RWPE1 (cell line): ENCODE measurements around the gene MDK.

Source experiments
- CTCF ChIA-PET: fragments of 350-600 bp; sonication (Branson Sonifier 250); formaldehyde crosslinking; extraction: SDS; loops from one replicate; lab custom pipeline; 2021; lab: Yijun Ruan, JAX
- POLR2A ChIA-PET: fragments of 400-600 bp; formaldehyde crosslinking; extraction: SDS; loops from one replicate; lab custom pipeline; 2020; ENCODE audit warnings: antibody characterized with exemption; ENCODE audit not compliant: low non-redundant PET; lab: Yijun Ruan, JAX
- DNase-seq: peaks from one replicate; pipeline ENCODE4 v3.0.0; 2012; ENCODE audit warnings: low spot score
- H3K27ac ChIP-seq: fragments of 450-650 bp; 2 replicates; pipeline ENCODE4 v1.5.1; 2017
- TF ChIP-seq, protein P1 (sequence below): fragments of 450-650 bp; conservative IDR thresholded peaks from 2 replicates; pipeline ENCODE4 v1.5.1; 2017; ENCODE audit warnings: low read depth, mild to moderate bottlenecking

MDK gene

GRCh38 chr11:46352063-46352841, 29.2 kb upstream of the MDK start:
- ChIA-PET POLR2A (interaction anchor here (1.2 kb wide), 1 partner anchor 109 kb away, joined by 4 read pairs; no protein-coding TSS in a partner anchor), CTCF (interaction anchor here (0.5 to 2.1 kb wide), 13 partner anchors 10 to 506 kb away, joined by 3 to 20 read pairs (median 4); partner anchors contain the start of gene CHRM4)
- no peak for DNase-seq
- TF ChIP-seq, protein P1, sequence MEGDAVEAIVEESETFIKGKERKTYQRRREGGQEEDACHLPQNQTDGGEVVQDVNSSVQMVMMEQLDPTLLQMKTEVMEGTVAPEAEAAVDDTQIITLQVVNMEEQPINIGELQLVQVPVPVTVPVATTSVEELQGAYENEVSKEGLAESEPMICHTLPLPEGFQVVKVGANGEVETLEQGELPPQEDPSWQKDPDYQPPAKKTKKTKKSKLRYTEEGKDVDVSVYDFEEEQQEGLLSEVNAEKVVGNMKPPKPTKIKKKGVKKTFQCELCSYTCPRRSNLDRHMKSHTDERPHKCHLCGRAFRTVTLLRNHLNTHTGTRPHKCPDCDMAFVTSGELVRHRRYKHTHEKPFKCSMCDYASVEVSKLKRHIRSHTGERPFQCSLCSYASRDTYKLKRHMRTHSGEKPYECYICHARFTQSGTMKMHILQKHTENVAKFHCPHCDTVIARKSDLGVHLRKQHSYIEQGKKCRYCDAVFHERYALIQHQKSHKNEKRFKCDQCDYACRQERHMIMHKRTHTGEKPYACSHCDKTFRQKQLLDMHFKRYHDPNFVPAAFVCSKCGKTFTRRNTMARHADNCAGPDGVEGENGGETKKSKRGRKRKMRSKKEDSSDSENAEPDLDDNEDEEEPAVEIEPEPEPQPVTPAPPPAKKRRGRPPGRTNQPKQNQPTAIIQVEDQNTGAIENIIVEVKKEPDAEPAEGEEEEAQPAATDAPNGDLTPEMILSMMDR, result peak; percentile 69
- peak overlapping the region; percentile 63 for H3K27ac ChIP-seq

- no peak for DNase-seq
- H3K27ac ChIP-seq, result peak overlapping the region; percentile 63
- TF ChIP-seq, protein P1, result no peak
- POLR2A ChIA-PET, result interaction anchor here (0.5 kb wide), 1 partner anchor 15 kb away, joined by 3 read pairs; no protein-coding TSS in a partner anchor
- CTCF ChIA-PET, result interaction anchor here (0.7 to 2.1 kb wide), 4 partner anchors 11 to 108 kb away, joined by 4 to 11 read pairs (median 4); no protein-coding TSS in a partner anchor
Measured at GRCh38 chr11:46353698-46354097, 27.8 kb upstream of the MDK start.

GRCh38 chr11:46356924-46357482, 24.5 kb upstream of the MDK start:
- DNase-seq, result peak; percentile 77
- POLR2A ChIA-PET, result no interaction called here
- H3K27ac ChIP-seq, result peak overlapping the region; percentile 75

GRCh38 chr11:46357483-46357936, 24.0 kb upstream of the MDK start:
- peak overlapping the region; percentile 75 for H3K27ac ChIP-seq
- no peak for DNase-seq
- ChIA-PET CTCF (interaction anchor here (0.7 to 1.5 kb wide), 3 partner anchors 9 to 118 kb away, joined by 4 to 6 read pairs (median 5); no protein-coding TSS in a partner anchor), POLR2A (no interaction called here)
- TF ChIP-seq, protein P1, result no peak

More at GRCh38 chr11:46356924-46357482, 24.5 kb upstream of the MDK start:
- CTCF ChIA-PET, result interaction anchor here (0.6 to 1.5 kb wide), 4 partner anchors 10 to 117 kb away, joined by 3 to 6 read pairs (median 4); partner anchors contain the start of gene DGKZ
- TF ChIP-seq, protein P1, result no peak

DNA sequence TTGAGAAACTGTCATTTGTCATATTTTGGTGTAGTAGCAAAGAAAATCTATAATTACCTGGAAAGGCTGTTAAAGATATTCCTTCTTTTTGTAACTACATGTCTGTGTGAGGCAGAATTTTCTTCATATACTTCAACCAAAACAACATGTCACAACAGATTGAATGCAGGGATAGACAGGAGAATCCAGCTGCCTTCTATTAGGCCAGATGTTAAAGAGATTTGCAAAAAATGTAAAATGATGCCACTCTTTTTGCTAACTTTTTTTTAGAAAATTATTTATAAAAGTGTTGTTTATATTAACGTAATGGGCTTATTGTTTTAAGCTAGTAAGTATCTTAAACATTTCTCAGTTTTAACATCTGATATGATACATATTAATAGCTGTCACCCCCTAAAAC, 21.5 kb upstream of the MDK start:
- peak overlapping the region; percentile 45; the same call in 1 of the 2 replicates for H3K27ac ChIP-seq
- TF ChIP-seq, protein P1, result no peak
- ChIA-PET POLR2A (no interaction called here), CTCF (interaction anchor here (0.6 to 4.4 kb wide), 3 partner anchors 8 to 201 kb away, joined by 3 to 20 read pairs (median 4); no protein-coding TSS in a partner anchor)
- DNase-seq, result no peak

DNA sequence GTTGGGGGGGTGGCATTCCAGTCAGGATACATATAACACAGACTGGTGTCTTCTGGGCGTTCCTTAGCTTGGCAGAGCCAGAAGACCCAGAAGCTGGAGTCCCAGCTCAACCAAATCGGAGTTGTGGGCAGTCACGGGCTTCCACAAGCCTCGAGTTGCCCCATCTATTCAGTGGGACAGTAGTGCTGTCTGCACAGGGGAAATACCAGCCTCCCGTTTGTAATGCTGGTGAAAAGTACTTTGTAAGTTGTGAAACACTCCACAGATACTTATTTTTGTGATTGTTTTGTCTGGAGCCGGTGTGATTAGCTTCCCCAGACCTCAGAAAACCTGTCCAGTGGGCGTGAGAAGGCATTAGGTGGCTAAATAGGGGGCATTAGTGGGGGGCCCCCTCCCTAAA, 20.6 kb upstream of the MDK start:
- peak overlapping the region; percentile 85 for H3K27ac ChIP-seq
- ChIA-PET POLR2A (no interaction called here), CTCF (interaction anchor here (0.6 to 4.4 kb wide), 6 partner anchors 9 to 1030 kb away, joined by 3 to 20 read pairs (median 4); no protein-coding TSS in a partner anchor)
- DNase-seq, result no peak
- TF ChIP-seq, protein P1, result no peak
